ENCODE results near the gene COL25A1.

COL25A1 gene

GRCh38 chr4:108814326-108814725 is 488.1 kb downstream of the COL25A1 start:
- H3K9ac ChIP-seq (ENCODE audit: low read length), result no peak overlapping the region
- no peak overlapping the region for H3K27ac ChIP-seq (ENCODE audit: low read length)
- H3K9me3 ChIP-seq (ENCODE audit: control insufficient read depth, low read depth, low read length), result no peaks in the 10 kb centered on the region
- no peak overlapping the region for H3K4me3 ChIP-seq (ENCODE audit: low read length)
- H3K27me3 ChIP-seq (ENCODE audit: control insufficient read depth, insufficient read depth, low read length), result no peaks in the 10 kb centered on the region
- H3K4me1 ChIP-seq (ENCODE audit: control insufficient read depth, low read depth, low read length), result no peaks in the 10 kb centered on the region
- no peaks in the 10 kb centered on the region for H3K36me3 ChIP-seq (ENCODE audit: control insufficient read depth, low read depth, low read length)

- no peaks in the 10 kb centered on the region for H3K9me3 ChIP-seq (ENCODE audit: control insufficient read depth, low read depth, low read length)
- H3K36me3 ChIP-seq (ENCODE audit: control insufficient read depth, low read depth, low read length), result no peaks in the 10 kb centered on the region
- H3K9ac ChIP-seq (ENCODE audit: low read length), result no peak overlapping the region
- no peaks in the 10 kb centered on the region for H3K27me3 ChIP-seq (ENCODE audit: control insufficient read depth, insufficient read depth, low read length)
- no peak overlapping the region for H3K27ac ChIP-seq (ENCODE audit: low read length)
- H3K4me1 ChIP-seq (ENCODE audit: control insufficient read depth, low read depth, low read length), result no peaks in the 10 kb centered on the region
- H3K4me3 ChIP-seq (ENCODE audit: low read length), result no peak overlapping the region
These were observed 489.2 kb downstream of the COL25A1 start for GRCh38 chr4:108813261-108813660.

DNA sequence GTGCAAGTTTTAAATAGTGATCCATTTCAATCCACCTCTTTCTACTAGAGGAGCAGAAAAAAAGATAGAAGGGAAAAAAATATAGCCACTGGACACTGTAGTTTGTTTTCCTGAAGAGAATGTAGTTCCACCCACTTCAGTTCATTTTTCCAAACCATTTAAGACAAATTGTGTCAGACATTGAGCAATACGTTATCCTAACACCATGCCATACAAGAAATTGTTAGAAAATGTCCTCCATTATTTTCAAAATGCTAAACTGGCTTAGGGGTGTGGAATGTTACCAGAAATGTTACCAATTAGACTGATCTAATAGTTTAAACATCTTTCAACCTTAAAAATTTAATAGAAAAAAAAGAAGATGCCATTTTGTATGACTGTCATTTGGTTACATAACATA is 491.0 kb downstream of the COL25A1 start:
- H3K27ac ChIP-seq (ENCODE audit: low read length), result no peak overlapping the region
- H3K4me1 ChIP-seq (ENCODE audit: control insufficient read depth, low read depth, low read length), result no peaks in the 10 kb centered on the region
- no peak overlapping the region for H3K9ac ChIP-seq (ENCODE audit: low read length)
- no peaks in the 10 kb centered on the region for H3K36me3 ChIP-seq (ENCODE audit: control insufficient read depth, low read depth, low read length)
- H3K4me3 ChIP-seq (ENCODE audit: low read length), result no peak overlapping the region
- H3K27me3 ChIP-seq (ENCODE audit: control insufficient read depth, insufficient read depth, low read length), result no peaks in the 10 kb centered on the region
- no peaks in the 10 kb centered on the region for H3K9me3 ChIP-seq (ENCODE audit: control insufficient read depth, low read depth, low read length)

DNA sequence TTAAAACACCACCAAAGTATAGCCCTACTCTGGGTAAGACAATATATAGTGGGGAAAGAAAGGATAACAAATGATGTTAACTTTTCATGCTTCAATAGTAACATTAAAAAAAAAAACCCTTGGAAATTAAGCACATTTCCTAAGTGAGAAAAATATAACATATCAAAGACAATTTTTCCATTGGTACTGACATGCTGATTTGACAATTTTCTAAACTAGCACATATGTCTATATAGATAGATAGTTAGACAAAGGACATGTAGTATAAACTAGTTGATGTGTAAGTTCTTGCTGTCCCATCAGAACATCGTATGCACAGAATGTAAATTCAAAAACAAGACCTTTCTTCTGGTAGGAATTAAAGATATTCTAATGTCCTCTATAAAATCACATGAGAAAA is 492.4 kb downstream of the COL25A1 start:
- H3K4me3 ChIP-seq (ENCODE audit: low read length), result no peak overlapping the region
- no peaks in the 10 kb centered on the region for H3K36me3 ChIP-seq (ENCODE audit: control insufficient read depth, low read depth, low read length)
- H3K4me1 ChIP-seq (ENCODE audit: control insufficient read depth, low read depth, low read length), result no peaks in the 10 kb centered on the region
- H3K27me3 ChIP-seq (ENCODE audit: control insufficient read depth, insufficient read depth, low read length), result no peaks in the 10 kb centered on the region
- H3K9me3 ChIP-seq (ENCODE audit: control insufficient read depth, low read depth, low read length), result no peaks in the 10 kb centered on the region
- no peak overlapping the region for H3K9ac ChIP-seq (ENCODE audit: low read length)
- no peak overlapping the region for H3K27ac ChIP-seq (ENCODE audit: low read length)

- peaks cover 4% of the 10 kb centered on the region for H3K4me1 ChIP-seq (ENCODE audit: control insufficient read depth, low read depth, low read length)
These were observed 497.7 kb downstream of the COL25A1 start for GRCh38 chr4:108804648-108805273.

GRCh38 chr4:108799306-108799705 is 503.2 kb downstream of the COL25A1 start:
- Histone ChIP-seq H3K9ac (ENCODE audit: low read length) (no peak overlapping the region), H3K36me3 (ENCODE audit: control insufficient read depth, low read depth, low read length) (no peaks in the 10 kb centered on the region), H3K4me3 (ENCODE audit: low read length) (no peak overlapping the region), H3K9me3 (ENCODE audit: control insufficient read depth, low read depth, low read length) (no peaks in the 10 kb centered on the region), H3K27ac (ENCODE audit: low read length) (no peak overlapping the region), H3K27me3 (ENCODE audit: control insufficient read depth, insufficient read depth, low read length) (no peaks in the 10 kb centered on the region), H3K4me1 (ENCODE audit: control insufficient read depth, low read depth, low read length) (peaks cover 4% of the 10 kb centered on the region)

More at GRCh38 chr4:108804648-108805273, 497.7 kb downstream of the COL25A1 start:
- Histone ChIP-seq H3K9me3 (ENCODE audit: control insufficient read depth, low read depth, low read length) (no peaks in the 10 kb centered on the region), H3K36me3 (ENCODE audit: control insufficient read depth, low read depth, low read length) (no peaks in the 10 kb centered on the region), H3K4me3 (ENCODE audit: low read length) (no peak overlapping the region), H3K27ac (ENCODE audit: low read length) (no peak overlapping the region), H3K27me3 (ENCODE audit: control insufficient read depth, insufficient read depth, low read length) (no peaks in the 10 kb centered on the region), H3K9ac (ENCODE audit: low read length) (no peak overlapping the region)

GRCh38 chr4:108796173-108796572 is 506.3 kb downstream of the COL25A1 start:
- no peaks in the 10 kb centered on the region for H3K9me3 ChIP-seq (ENCODE audit: control insufficient read depth, low read depth, low read length)
- no peak overlapping the region for H3K4me3 ChIP-seq (ENCODE audit: low read length)
- no peaks in the 10 kb centered on the region for H3K27me3 ChIP-seq (ENCODE audit: control insufficient read depth, insufficient read depth, low read length)
- no peak overlapping the region for H3K27ac ChIP-seq (ENCODE audit: low read length)
- no peaks in the 10 kb centered on the region for H3K4me1 ChIP-seq (ENCODE audit: control insufficient read depth, low read depth, low read length)
- H3K36me3 ChIP-seq (ENCODE audit: control insufficient read depth, low read depth, low read length), result no peaks in the 10 kb centered on the region
- no peak overlapping the region for H3K9ac ChIP-seq (ENCODE audit: low read length)

DNA sequence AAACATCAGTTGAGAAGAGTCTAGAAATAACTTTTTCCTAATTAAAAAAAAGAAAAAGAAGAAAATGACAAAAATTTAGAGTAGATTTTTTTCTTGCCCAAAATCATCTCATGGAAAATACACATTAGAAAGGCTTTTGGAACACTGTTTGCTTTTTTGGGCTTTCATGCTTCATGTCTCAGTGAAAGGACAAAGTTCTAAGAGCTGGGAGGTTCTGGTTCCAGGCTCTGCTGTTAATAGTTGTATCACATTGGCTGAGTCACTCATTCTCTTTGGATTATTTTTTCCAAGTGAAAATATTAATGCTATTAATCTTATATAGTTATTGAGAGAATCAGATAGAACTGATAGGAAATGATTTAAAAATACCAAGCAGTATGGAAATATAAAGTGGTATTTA is 506.7 kb downstream of the COL25A1 start:
- no peak overlapping the region for H3K9ac ChIP-seq (ENCODE audit: low read length)
- H3K36me3 ChIP-seq (ENCODE audit: control insufficient read depth, low read depth, low read length), result no peaks in the 10 kb centered on the region
- H3K9me3 ChIP-seq (ENCODE audit: control insufficient read depth, low read depth, low read length), result no peaks in the 10 kb centered on the region
- no peak overlapping the region for H3K27ac ChIP-seq (ENCODE audit: low read length)
- H3K27me3 ChIP-seq (ENCODE audit: control insufficient read depth, insufficient read depth, low read length), result no peaks in the 10 kb centered on the region
- H3K4me3 ChIP-seq (ENCODE audit: low read length), result no peak overlapping the region
- no peaks in the 10 kb centered on the region for H3K4me1 ChIP-seq (ENCODE audit: control insufficient read depth, low read depth, low read length)

DNA sequence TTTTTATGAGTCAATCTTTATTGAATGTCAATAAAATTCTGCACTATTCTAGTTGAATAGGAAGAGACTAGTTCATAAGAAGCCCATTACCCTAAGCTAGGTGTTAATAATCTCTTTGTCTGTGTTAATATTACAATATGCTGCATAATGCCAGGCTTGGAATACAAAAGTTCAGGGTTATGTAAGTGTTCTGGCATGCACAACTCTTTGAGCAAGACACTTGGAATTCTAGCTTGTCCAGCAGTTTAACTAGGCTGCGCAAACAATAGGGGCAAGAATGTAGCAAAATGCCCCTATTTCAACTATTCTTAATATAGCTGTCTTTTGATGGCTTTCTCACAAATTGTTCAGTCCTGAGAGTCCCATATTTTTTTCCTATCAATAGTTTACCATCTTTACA is 508.3 kb downstream of the COL25A1 start:
- Histone ChIP-seq H3K27me3 (ENCODE audit: control insufficient read depth, insufficient read depth, low read length) (no peaks in the 10 kb centered on the region), H3K4me3 (ENCODE audit: low read length) (no peak overlapping the region), H3K9me3 (ENCODE audit: control insufficient read depth, low read depth, low read length) (no peaks in the 10 kb centered on the region), H3K27ac (ENCODE audit: low read length) (no peak overlapping the region), H3K36me3 (ENCODE audit: control insufficient read depth, low read depth, low read length) (no peaks in the 10 kb centered on the region), H3K4me1 (ENCODE audit: control insufficient read depth, low read depth, low read length) (no peaks in the 10 kb centered on the region), H3K9ac (ENCODE audit: low read length) (no peak overlapping the region)

GRCh38 chr4:108793415-108793814 is 509.0 kb downstream of the COL25A1 start:
- Histone ChIP-seq H3K9ac (ENCODE audit: low read length) (no peak overlapping the region), H3K27ac (ENCODE audit: low read length) (no peak overlapping the region), H3K36me3 (ENCODE audit: control insufficient read depth, low read depth, low read length) (no peaks in the 10 kb centered on the region), H3K4me3 (ENCODE audit: low read length) (no peak overlapping the region), H3K27me3 (ENCODE audit: control insufficient read depth, insufficient read depth, low read length) (no peaks in the 10 kb centered on the region), H3K9me3 (ENCODE audit: control insufficient read depth, low read depth, low read length) (no peaks in the 10 kb centered on the region), H3K4me1 (ENCODE audit: control insufficient read depth, low read depth, low read length) (no peaks in the 10 kb centered on the region)

- Histone ChIP-seq H3K9ac (ENCODE audit: low read length) (no peak overlapping the region), H3K27ac (ENCODE audit: low read length) (no peak overlapping the region), H3K4me1 (ENCODE audit: control insufficient read depth, low read depth, low read length) (no peaks in the 10 kb centered on the region), H3K27me3 (ENCODE audit: control insufficient read depth, insufficient read depth, low read length) (no peaks in the 10 kb centered on the region), H3K36me3 (ENCODE audit: control insufficient read depth, low read depth, low read length) (no peaks in the 10 kb centered on the region), H3K4me3 (ENCODE audit: low read length) (no peak overlapping the region), H3K9me3 (ENCODE audit: control insufficient read depth, low read depth, low read length) (no peaks in the 10 kb centered on the region)
These were observed 513.7 kb downstream of the COL25A1 start for GRCh38 chr4:108788731-108789130.

DNA sequence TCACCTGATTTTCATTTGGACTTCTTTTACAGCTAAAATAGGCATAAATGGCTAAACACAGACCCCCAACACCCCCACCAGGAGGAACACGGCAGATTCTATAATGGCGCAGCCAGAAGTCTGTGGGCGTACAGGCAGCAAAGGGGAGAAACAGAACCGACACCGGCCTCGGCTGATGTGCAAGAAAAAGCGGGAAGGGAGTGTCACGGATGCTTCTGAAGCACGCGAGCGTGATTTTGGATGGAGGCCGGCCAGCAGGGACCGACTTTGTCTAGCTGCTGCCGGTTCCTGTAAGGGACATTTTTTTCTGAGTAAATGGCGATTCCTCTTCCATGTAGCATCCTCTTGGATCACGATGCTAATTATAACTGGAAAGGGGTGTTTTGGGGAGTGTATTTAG is 514.7 kb downstream of the COL25A1 start:
- no peaks in the 10 kb centered on the region for H3K27me3 ChIP-seq (ENCODE audit: control insufficient read depth, insufficient read depth, low read length)

More for the DNA sequence above, 514.7 kb downstream of the COL25A1 start:
- Histone ChIP-seq H3K27ac (ENCODE audit: low read length) (no peak overlapping the region), H3K9me3 (ENCODE audit: control insufficient read depth, low read depth, low read length) (no peaks in the 10 kb centered on the region), H3K4me3 (ENCODE audit: low read length) (no peak overlapping the region), H3K9ac (ENCODE audit: low read length) (no peak overlapping the region), H3K4me1 (ENCODE audit: control insufficient read depth, low read depth, low read length) (no peaks in the 10 kb centered on the region), H3K36me3 (ENCODE audit: control insufficient read depth, low read depth, low read length) (no peaks in the 10 kb centered on the region)
